Measurements from ENCODE around the gene PRKAG2.

DNA sequence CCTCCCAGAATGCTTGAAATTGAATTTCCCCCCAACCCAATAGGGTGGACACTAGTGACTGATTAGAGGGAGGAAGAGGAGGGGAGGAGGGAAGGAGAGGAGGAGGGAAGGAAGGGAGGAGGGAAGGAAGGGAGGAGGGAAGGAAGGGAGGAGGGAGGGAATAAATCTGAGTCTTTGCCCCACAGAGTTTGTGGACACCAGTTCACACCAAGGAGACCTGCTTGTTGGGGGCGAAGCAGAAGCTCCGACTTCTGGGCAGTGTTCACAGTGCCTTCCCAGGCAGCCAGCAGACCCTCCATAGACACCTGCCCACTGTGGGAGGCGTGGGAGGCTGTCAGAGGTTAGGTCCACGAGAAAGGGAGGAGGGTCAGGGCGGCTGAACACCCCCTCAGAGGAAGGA lies 44.8 kb downstream of the PRKAG2 start:
- TF ChIP-seq EZH2 (IDR thresholded peaks at IDR 0.05; ENCODE audit: low read depth, low read length, severe bottlenecking) (no peak), CHD2 (IDR thresholded peaks at IDR 0.05; ENCODE audit: low read length) (no peak), POLR2AphosphoS5 (IDR thresholded peaks at IDR 0.05; ENCODE audit: low read depth, low read length) (no peak), EP300 (IDR thresholded peaks at IDR 0.05; ENCODE audit: borderline replicate concordance in 1 of 2, low read depth in 2 of 2, low read length in 2 of 2) (no peak), MAFK (IDR thresholded peaks at IDR 0.05; ENCODE audit: low read depth, low read length) (no peak), HDAC6 (IDR thresholded peaks at IDR 0.05; ENCODE audit: low read depth, low read length) (no peak), RNF2 (IDR thresholded peaks at IDR 0.05; ENCODE audit: borderline replicate concordance, low read depth, low read length, missing control alignments, poor library complexity, severe bottlenecking) (no peak), TCF12 (IDR thresholded peaks at IDR 0.05; ENCODE audit: low read depth, low read length) (no peak), ZNF274 (IDR thresholded peaks at IDR 0.05; ENCODE audit: borderline replicate concordance, extremely low read depth, low read length) (no peak)
- TF ChIP-seq, protein P1, sequence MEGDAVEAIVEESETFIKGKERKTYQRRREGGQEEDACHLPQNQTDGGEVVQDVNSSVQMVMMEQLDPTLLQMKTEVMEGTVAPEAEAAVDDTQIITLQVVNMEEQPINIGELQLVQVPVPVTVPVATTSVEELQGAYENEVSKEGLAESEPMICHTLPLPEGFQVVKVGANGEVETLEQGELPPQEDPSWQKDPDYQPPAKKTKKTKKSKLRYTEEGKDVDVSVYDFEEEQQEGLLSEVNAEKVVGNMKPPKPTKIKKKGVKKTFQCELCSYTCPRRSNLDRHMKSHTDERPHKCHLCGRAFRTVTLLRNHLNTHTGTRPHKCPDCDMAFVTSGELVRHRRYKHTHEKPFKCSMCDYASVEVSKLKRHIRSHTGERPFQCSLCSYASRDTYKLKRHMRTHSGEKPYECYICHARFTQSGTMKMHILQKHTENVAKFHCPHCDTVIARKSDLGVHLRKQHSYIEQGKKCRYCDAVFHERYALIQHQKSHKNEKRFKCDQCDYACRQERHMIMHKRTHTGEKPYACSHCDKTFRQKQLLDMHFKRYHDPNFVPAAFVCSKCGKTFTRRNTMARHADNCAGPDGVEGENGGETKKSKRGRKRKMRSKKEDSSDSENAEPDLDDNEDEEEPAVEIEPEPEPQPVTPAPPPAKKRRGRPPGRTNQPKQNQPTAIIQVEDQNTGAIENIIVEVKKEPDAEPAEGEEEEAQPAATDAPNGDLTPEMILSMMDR (IDR thresholded peaks at IDR 0.05; ENCODE audit: control extremely low read depth in 1 of 3, insufficient read depth in 1 of 3, low read depth in 1 of 3, low read length in 3 of 3), result no peak
- TF ChIP-seq, protein P2, sequence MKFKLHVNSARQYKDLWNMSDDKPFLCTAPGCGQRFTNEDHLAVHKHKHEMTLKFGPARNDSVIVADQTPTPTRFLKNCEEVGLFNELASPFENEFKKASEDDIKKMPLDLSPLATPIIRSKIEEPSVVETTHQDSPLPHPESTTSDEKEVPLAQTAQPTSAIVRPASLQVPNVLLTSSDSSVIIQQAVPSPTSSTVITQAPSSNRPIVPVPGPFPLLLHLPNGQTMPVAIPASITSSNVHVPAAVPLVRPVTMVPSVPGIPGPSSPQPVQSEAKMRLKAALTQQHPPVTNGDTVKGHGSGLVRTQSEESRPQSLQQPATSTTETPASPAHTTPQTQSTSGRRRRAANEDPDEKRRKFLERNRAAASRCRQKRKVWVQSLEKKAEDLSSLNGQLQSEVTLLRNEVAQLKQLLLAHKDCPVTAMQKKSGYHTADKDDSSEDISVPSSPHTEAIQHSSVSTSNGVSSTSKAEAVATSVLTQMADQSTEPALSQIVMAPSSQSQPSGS (IDR thresholded peaks at IDR 0.05; ENCODE audit: low read length), result no peak

Measured in H1 (cell line).